Measurements from ENCODE around the gene AGMAT.

- TF ChIP-seq CTCF (conservative IDR thresholded peaks at IDR 0.05; ENCODE audit: low read depth, low read length): no peak
- TF ChIP-seq POLR2A (IDR thresholded peaks at IDR 0.05; ENCODE audit: low read depth, low read length): no peak
- TF ChIP-seq USF2 (IDR thresholded peaks at IDR 0.05; ENCODE audit: low read depth, low read length): no peak
- no peak for TF ChIP-seq MXI1 (IDR thresholded peaks at IDR 0.05; ENCODE audit: borderline replicate concordance, low read depth, low read length)
- no peak for TF ChIP-seq FOS (IDR thresholded peaks at IDR 0.05; ENCODE audit: low read depth, low read length)
- TF ChIP-seq NFE2L2 (IDR thresholded peaks at IDR 0.05; ENCODE audit: low read depth, low read length): no peak
- TF ChIP-seq MAFK (IDR thresholded peaks at IDR 0.05; ENCODE audit: low read depth, low read length): no peak
- TF ChIP-seq RCOR1 (IDR thresholded peaks at IDR 0.05; ENCODE audit: insufficient replicate concordance, low read length): no peak
- TF ChIP-seq ELK1 (IDR thresholded peaks at IDR 0.05; ENCODE audit: borderline replicate concordance, low read depth, low read length): no peak
- no peak for TF ChIP-seq RAD21 (IDR thresholded peaks at IDR 0.05; ENCODE audit: low read length)
- TF ChIP-seq CEBPB (IDR thresholded peaks at IDR 0.05; ENCODE audit: low read depth, low read length): no peak
- no peak for TF ChIP-seq SMC3 (IDR thresholded peaks at IDR 0.05; ENCODE audit: low read depth, low read length)
- no peak for TF ChIP-seq RFX5 (IDR thresholded peaks at IDR 0.05; ENCODE audit: low read depth, low read length)
Observed at GRCh38 chr1:15571266-15571665, 13.6 kb downstream of the AGMAT start.

Data from IMR-90 (cell line).